ENCODE measurements around the gene NOC4L. TPM values are rescaled to one million over a fixed set of nuclear protein-coding genes. Genes with fewer than 3 reads are reported as not detected.

NOC4L gene
- total RNA-seq, 2 donors from 2014 or later, result 12.5 to 29.7 TPM

- no peak for DNase-seq
- H3K36me3 ChIP-seq, result no peaks in the 10 kb centered on the region
- H3K9me3 ChIP-seq, result no peaks in the 10 kb centered on the region
These were observed 18.5 kb upstream of the NOC4L start for GRCh38 chr12:132125736-132126135.

GRCh38 chr12:132127041-132127440 lies 17.2 kb upstream of the NOC4L start:
- intact Hi-C loops (cut with DNase I), result no loop called here
- no peaks in the 10 kb centered on the region for H3K4me1 ChIP-seq
- H3K36me3 ChIP-seq, result no peaks in the 10 kb centered on the region
- H3K9ac ChIP-seq (ENCODE audit: low read depth in 2 of 2, low read length in 2 of 2), result no peak overlapping the region
- H3K27me3 ChIP-seq, result no peaks in the 10 kb centered on the region
- DNase-seq, result no peak
- TF ChIP-seq CTCF (IDR thresholded peaks at IDR 0.05), result no peak
- H3K9me3 ChIP-seq, result no peaks in the 10 kb centered on the region
- H3K27ac ChIP-seq, result no peak overlapping the region
- H3K4me3 ChIP-seq, result no peak overlapping the region

More at GRCh38 chr12:132125736-132126135, 18.5 kb upstream of the NOC4L start:
- TF ChIP-seq CTCF (IDR thresholded peaks at IDR 0.05), result no peak
- Histone ChIP-seq H3K9ac (ENCODE audit: low read depth in 2 of 2, low read length in 2 of 2) (no peak overlapping the region), H3K27ac (no peak overlapping the region), H3K4me3 (no peak overlapping the region), H3K27me3 (no peaks in the 10 kb centered on the region), H3K4me1 (no peaks in the 10 kb centered on the region)
- intact Hi-C loops (cut with DNase I), result no loop called here

GRCh38 chr12:132129007-132129406 lies 15.2 kb upstream of the NOC4L start:
- Histone ChIP-seq H3K4me3 (no peak overlapping the region), H3K9me3 (no peaks in the 10 kb centered on the region), H3K27me3 (no peaks in the 10 kb centered on the region), H3K4me1 (no peaks in the 10 kb centered on the region), H3K27ac (no peak overlapping the region), H3K9ac (ENCODE audit: low read depth in 2 of 2, low read length in 2 of 2) (no peak overlapping the region), H3K36me3 (no peaks in the 10 kb centered on the region)
- intact Hi-C loops (cut with DNase I), result no loop called here
- TF ChIP-seq CTCF (IDR thresholded peaks at IDR 0.05), result no peak
- DNase-seq, result no peak

- no peak for TF ChIP-seq CTCF (IDR thresholded peaks at IDR 0.05)
- Histone ChIP-seq H3K4me1 (no peaks in the 10 kb centered on the region), H3K9ac (ENCODE audit: low read depth in 2 of 2, low read length in 2 of 2) (no peak overlapping the region), H3K27me3 (no peaks in the 10 kb centered on the region), H3K27ac (no peak overlapping the region), H3K36me3 (no peaks in the 10 kb centered on the region), H3K4me3 (no peak overlapping the region), H3K9me3 (no peaks in the 10 kb centered on the region)
- DNase-seq, result no peak
- intact Hi-C loops (cut with DNase I), result no loop called here
These were observed 13.6 kb upstream of the NOC4L start for GRCh38 chr12:132130690-132131089.

GRCh38 chr12:132131229-132131628 lies 13.0 kb upstream of the NOC4L start:
- Histone ChIP-seq H3K9ac (ENCODE audit: low read depth in 2 of 2, low read length in 2 of 2) (no peak overlapping the region), H3K27me3 (no peaks in the 10 kb centered on the region), H3K27ac (no peak overlapping the region), H3K4me1 (no peaks in the 10 kb centered on the region), H3K4me3 (no peak overlapping the region), H3K9me3 (no peaks in the 10 kb centered on the region), H3K36me3 (no peaks in the 10 kb centered on the region)
- intact Hi-C loops (cut with DNase I), result no loop called here
- DNase-seq, result no peak
- no peak for TF ChIP-seq CTCF (IDR thresholded peaks at IDR 0.05)

GRCh38 chr12:132131952-132132351 lies 12.3 kb upstream of the NOC4L start:
- intact Hi-C loops (cut with DNase I), result no loop called here
- Histone ChIP-seq H3K27me3 (no peaks in the 10 kb centered on the region), H3K9ac (ENCODE audit: low read depth in 2 of 2, low read length in 2 of 2) (no peak overlapping the region), H3K9me3 (no peaks in the 10 kb centered on the region), H3K4me3 (no peak overlapping the region), H3K4me1 (no peaks in the 10 kb centered on the region), H3K27ac (no peak overlapping the region), H3K36me3 (no peaks in the 10 kb centered on the region)
- TF ChIP-seq CTCF (IDR thresholded peaks at IDR 0.05), result no peak
- DNase-seq, result no peak
